GM12878 (cell line): ENCODE data around the gene CUL9. TPM values are rescaled to one million over a fixed set of nuclear protein-coding genes. Genes with fewer than 3 reads are reported as not detected.

Experiments
- ATAC-seq: fragments of 200-7000 bp; cut with Tn5 transposase; 3 replicates; pipeline ENCODE4 v1.9.1; 2020; ENCODE audit warnings: mild to moderate bottlenecking, moderate library complexity
- BruUV-seq: library from RNA; stranded (reverse); fragments of 400-500 nt; replicated peaks from 2 replicates; lab custom pipeline; 2021; lab: Mats Ljungman, UMichigan
- CTCF ChIA-PET: fragments of 300-600 bp; sonication (Branson Sonifier 250); formaldehyde crosslinking; extraction: SDS; loops from one replicate; lab custom pipeline; 2021; ENCODE audit warnings: inconsistent platforms; lab: Yijun Ruan, JAX
- POLR2A ChIA-PET: fragments of 350-600 bp; formaldehyde crosslinking; extraction: SDS; loops from one replicate; lab custom pipeline; 2021; ENCODE audit warnings: inconsistent platforms; lab: Charles Lee
- RAD21 ChIA-PET: fragments of 300-600 bp; sonication (Branson Sonifier 250); formaldehyde crosslinking; loops from one replicate; lab custom pipeline; 2023; ENCODE audit warnings: antibody characterized with exemption; ENCODE audit not compliant: unreplicated experiment; lab: Charles Lee
- SMC1A ChIA-PET: fragments of 300-600 bp; sonication (Branson Sonifier 250); formaldehyde crosslinking; loops from one replicate; lab custom pipeline; 2023; ENCODE audit not compliant: unreplicated experiment, uncharacterized antibody; lab: Charles Lee
- DNase-seq: peaks from one replicate; pipeline ENCODE4 v3.0.0-alpha.2; 2011; ENCODE audit warnings: low read depth, low spot score
- FAIRE-seq: peaks from 3 replicates; lab custom pipeline; 2011; peaks lifted over from hg19 to GRCh38; lab: Jason Lieb, UNC
- H2AFZ ChIP-seq: 2 replicates; pipeline ENCODE4 v1.6.0; 2011; ENCODE audit warnings: low read depth, low read length, control low read depth; ENCODE audit not compliant: control insufficient read depth
- H3K27ac ChIP-seq: 2 replicates; pipeline ENCODE4 v1.5.1; 2011; ENCODE audit warnings: control low read depth; ENCODE audit not compliant: control insufficient read depth, insufficient read depth
- H3K27me3 ChIP-seq, 2 experiments: replicated peaks in 1 of 2; 2 replicates each; pipeline versions ENCODE4 v1.6.0 to v1.6.1; 2011; ENCODE audit warnings: low read length in 1 of 2; ENCODE audit not compliant: control insufficient read depth in 2 of 2, insufficient read depth in 2 of 2
- H3K36me3 ChIP-seq, 2 experiments: 2 replicates each; pipeline ENCODE4 v1.5.1; 2011; ENCODE audit warnings: low read length in 1 of 2; ENCODE audit not compliant: control insufficient read depth in 2 of 2, insufficient read depth in 2 of 2
- H3K4me1 ChIP-seq: 2 replicates; pipeline ENCODE4 v1.6.1; 2011; ENCODE audit warnings: mild to moderate bottlenecking, low read length, moderate library complexity, mixed read lengths; ENCODE audit not compliant: control insufficient read depth, insufficient read depth
- H3K4me2 ChIP-seq: 2 replicates; pipeline ENCODE4 v1.6.0; 2011; ENCODE audit warnings: control low read depth; ENCODE audit not compliant: control insufficient read depth, insufficient read depth
- H3K4me3 ChIP-seq: fragments of 200-600 bp; sonication (generic); 2 replicates; pipeline ENCODE4 v1.5.1; 2016
- H3K79me2 ChIP-seq: 2 replicates; pipeline ENCODE4 v1.6.0; 2011; ENCODE audit warnings: low read length; ENCODE audit not compliant: control insufficient read depth, insufficient read depth
- H3K9ac ChIP-seq: 2 replicates; pipeline ENCODE4 v1.8.0; 2011; ENCODE audit warnings: low read length, control low read depth, mixed read lengths; ENCODE audit not compliant: control insufficient read depth, insufficient read depth
- H3K9me3 ChIP-seq: replicated peaks from 3 replicates; pipeline ENCODE4 v1.5.1; 2011; ENCODE audit warnings: mild to moderate bottlenecking, low read length; ENCODE audit not compliant: control insufficient read depth, insufficient read depth
- H4K20me1 ChIP-seq: 2 replicates; pipeline ENCODE4 v1.6.0; 2011; ENCODE audit not compliant: control insufficient read depth, insufficient read depth
- HCFC1 ChIP-seq: fragments of 150-350 bp; IDR thresholded peaks from 2 replicates; pipeline ENCODE4 v1.6.1; 2014; ENCODE audit warnings: low read length
- HDGF ChIP-seq: fragments of 450-650 bp; IDR thresholded peaks from 2 replicates; pipeline ENCODE4 v1.6.1; 2016; ENCODE audit warnings: antibody characterized with exemption
- MLLT1 ChIP-seq: fragments of 450-650 bp; IDR thresholded peaks from 2 replicates; pipeline ENCODE4 v1.6.1; 2016; ENCODE audit warnings: mild to moderate bottlenecking
- SUPT20H ChIP-seq: IDR thresholded peaks from 2 replicates; pipeline ENCODE4 v1.6.1; 2011; ENCODE audit warnings: low read depth, mild to moderate bottlenecking, low read length, moderate library complexity, borderline replicate concordance; ENCODE audit not compliant: control insufficient read depth
- ZNF384 ChIP-seq: IDR thresholded peaks from 2 replicates; pipeline ENCODE4 v1.6.1; 2012; ENCODE audit warnings: low read depth, mild to moderate bottlenecking, low read length, improper control_type of control experiment, borderline replicate concordance
- WGBS: methylation state at CpG from one replicate; pipeline ENCODE4 v1.1.6; 2016; ENCODE audit warnings: low lambda C conversion rate; ENCODE audit not compliant: insufficient replicate concordance, insufficient coverage; ENCODE audit errors: missing lambda C conversion rate; 5-methylcytosine and 5-hydroxymethylcytosine counted together
- in situ Hi-C: fragments of 300-500 bp; cut with MboI; formaldehyde crosslinking; loops from 9 replicates; pipeline ENCODE4 v1.14.3; 2018; ENCODE audit warnings: mixed read lengths
- intact Hi-C: fragments of 100-400 bp; cut with micrococcal nuclease; formaldehyde crosslinking; loops from one replicate; pipeline ENCODE4 v1.14.2; 2022; ENCODE audit not compliant: unreplicated experiment
- polyA plus RNA-seq, 11 experiments: library from polyadenylated mRNA; depleted of rRNA in 4 of 11; unstranded in 6 of 11; stranded (reverse) in 5 of 11; fragments of >200 nt; fragmentation: Nextera tagmentation in 4 of 11; fragmentation: Illumina TruSeq in 1 of 11; extraction: Ambion mirVana in 4 of 11; extraction: Trizol in 1 of 11; gene quantifications; 1 replicate in 1 of 11; 2 replicates in 10 of 11; pipeline versions ENCODE4 v1.2.1 to v1.2.3, GENCODE V29; 2011 to 2016; ENCODE audit warnings: inconsistent platforms in 2 of 11, missing spikeins in 2 of 11, low read depth in 1 of 11
- total RNA-seq, 4 experiments: library from RNA; depleted of rRNA in 3 of 4; stranded (reverse); fragments of >200 nt in 3 of 4; fragmentation: Illumina TruSeq in 1 of 4; extraction: Trizol in 1 of 4; gene quantifications; 2 replicates each; pipeline versions ENCODE4 v1.2.1 to v1.2.3, GENCODE V29; 2013 to 2021

Gene CUL9
- total and polyA plus RNA-seq, 10 of the 15 experiments (the other 5 are each of a cell fraction or from before 2014, with no cell fraction given) = 1.2 to 48.3 (median 17.2) TPM

GRCh38 chr6:43181621-43181941 lies 415 bp upstream of the CUL9 start:
- H3K4me2 ChIP-seq = peak overlapping the region; percentile 84
- 61% methylated on average over 9 of the region's 9 CpGs for WGBS
- POLR2A ChIA-PET = interaction anchor here (0.8 to 2.2 kb wide), 6 partner anchors 9 to 389 kb away, joined by 3 to 11 read pairs (median 5); partner anchors contain the start of genes KLC4 and MRPL2
- CTCF ChIA-PET = interaction anchor here (1.0 kb wide), 2 partner anchors 9 to 48 kb away, joined by 5 to 7 read pairs; partner anchors contain the start of gene DNPH1
- peak overlapping the region; percentile 66 for H3K9ac ChIP-seq
- peaks cover 13% of the 10 kb centered on the region for H3K4me1 ChIP-seq
- ATAC-seq = no peak
- FAIRE-seq = peak; percentile 91
- peaks cover 20 to 21% of the 10 kb centered on the region in 2 experiments for H3K36me3 ChIP-seq
- no peaks in the 10 kb centered on the region for H3K27me3 ChIP-seq
- RAD21 ChIA-PET = interaction anchor here (0.6 kb wide), 1 partner anchor 451 kb away, joined by 3 read pairs; no protein-coding TSS in a partner anchor
- TF ChIP-seq HDGF (peak; percentile 63; the same call in 1 of the 2 replicates), HCFC1 (no peak), SUPT20H (no peak), MLLT1 (peak; percentile 29; the same call in 1 of the 2 replicates), ZNF384 (no peak)
- H3K79me2 ChIP-seq = peaks cover 11% of the 10 kb centered on the region
- H2AFZ ChIP-seq = peak overlapping the region; percentile 83
- in situ Hi-C loops = no loop called here
- H4K20me1 ChIP-seq = no peaks in the 10 kb centered on the region
- no peaks in the 10 kb centered on the region; the same call in 2 of the 3 replicates for H3K9me3 ChIP-seq
- no peak for DNase-seq
- no TSS peak for BruUV-seq
- SMC1A ChIA-PET = no interaction called here
- peak overlapping the region; percentile 69 for H3K4me3 ChIP-seq
- peak overlapping the region; percentile 59 for H3K27ac ChIP-seq
- intact Hi-C loops = no loop called here
